ENCODE measurements around the gene MAD1L1. TPM values are rescaled to one million over a fixed set of nuclear protein-coding genes. Genes with fewer than 3 reads are reported as not detected.

Gene MAD1L1
- total RNA-seq, 1 donor from 2014 or later, result 16.2 TPM

- no peak for DNase-seq
- H3K36me3 ChIP-seq, result peaks cover 13% of the 10 kb centered on the region
- TF ChIP-seq CTCF (IDR thresholded peaks at IDR 0.05; ENCODE audit: borderline replicate concordance), result no peak
- intact Hi-C loops (cut with micrococcal nuclease), result no loop called here
- H3K27ac ChIP-seq (replicated peaks), result no peak overlapping the region
- no peak overlapping the region for H3K4me3 ChIP-seq
- no peaks in the 10 kb centered on the region for H3K27me3 ChIP-seq (ENCODE audit: low read depth)
- H3K9me3 ChIP-seq (replicated peaks), result no peaks in the 10 kb centered on the region
- no peaks in the 10 kb centered on the region for H3K4me1 ChIP-seq
Measured at GRCh38 chr7:2078899-2079298, 153.8 kb downstream of the MAD1L1 start.

GRCh38 chr7:2076649-2077064, 156.1 kb downstream of the MAD1L1 start:
- Histone ChIP-seq H3K36me3 (peaks cover 13% of the 10 kb centered on the region), H3K27me3 (ENCODE audit: low read depth) (no peaks in the 10 kb centered on the region), H3K4me3 (no peak overlapping the region), H3K27ac (replicated peaks) (no peak overlapping the region), H3K9me3 (replicated peaks) (no peaks in the 10 kb centered on the region), H3K4me1 (no peaks in the 10 kb centered on the region)
- DNase-seq, result no peak
- no peak for TF ChIP-seq CTCF (IDR thresholded peaks at IDR 0.05; ENCODE audit: borderline replicate concordance)
- intact Hi-C loops (cut with micrococcal nuclease), result no loop called here

GRCh38 chr7:2075811-2076210, 156.9 kb downstream of the MAD1L1 start:
- Histone ChIP-seq H3K36me3 (peaks cover 13% of the 10 kb centered on the region), H3K9me3 (replicated peaks) (no peaks in the 10 kb centered on the region), H3K27me3 (ENCODE audit: low read depth) (no peaks in the 10 kb centered on the region), H3K27ac (replicated peaks) (no peak overlapping the region), H3K4me3 (no peak overlapping the region), H3K4me1 (no peaks in the 10 kb centered on the region)
- DNase-seq, result no peak
- no peak for TF ChIP-seq CTCF (IDR thresholded peaks at IDR 0.05; ENCODE audit: borderline replicate concordance)
- intact Hi-C loops (cut with micrococcal nuclease), result no loop called here

- H3K4me1 ChIP-seq, result no peaks in the 10 kb centered on the region
- H3K4me3 ChIP-seq, result no peak overlapping the region
- intact Hi-C loops (cut with micrococcal nuclease), result no loop called here
- no peak overlapping the region for H3K27ac ChIP-seq (replicated peaks)
- no peaks in the 10 kb centered on the region for H3K9me3 ChIP-seq (replicated peaks)
- H3K27me3 ChIP-seq (ENCODE audit: low read depth), result no peaks in the 10 kb centered on the region
- H3K36me3 ChIP-seq, result peaks cover 13% of the 10 kb centered on the region
- no peak for TF ChIP-seq CTCF (IDR thresholded peaks at IDR 0.05; ENCODE audit: borderline replicate concordance)
- no peak for DNase-seq
Measured at GRCh38 chr7:2074691-2075090, 158.1 kb downstream of the MAD1L1 start.

- Histone ChIP-seq H3K9me3 (replicated peaks) (no peaks in the 10 kb centered on the region), H3K4me3 (no peak overlapping the region), H3K27ac (replicated peaks) (no peak overlapping the region), H3K36me3 (peaks cover 26% of the 10 kb centered on the region), H3K27me3 (ENCODE audit: low read depth) (no peaks in the 10 kb centered on the region), H3K4me1 (no peaks in the 10 kb centered on the region)
- intact Hi-C loops (cut with micrococcal nuclease), result no loop called here
- no peak for DNase-seq
- TF ChIP-seq CTCF (IDR thresholded peaks at IDR 0.05; ENCODE audit: borderline replicate concordance), result no peak
Measured at GRCh38 chr7:2072798-2073197, 159.9 kb downstream of the MAD1L1 start.

GRCh38 chr7:2072042-2072441, 160.7 kb downstream of the MAD1L1 start:
- H3K4me1 ChIP-seq, result no peaks in the 10 kb centered on the region
- peaks cover 26% of the 10 kb centered on the region for H3K36me3 ChIP-seq
- H3K9me3 ChIP-seq (replicated peaks), result no peaks in the 10 kb centered on the region
- H3K27me3 ChIP-seq (ENCODE audit: low read depth), result no peaks in the 10 kb centered on the region
- H3K27ac ChIP-seq (replicated peaks), result no peak overlapping the region
- DNase-seq, result no peak
- TF ChIP-seq CTCF (IDR thresholded peaks at IDR 0.05; ENCODE audit: borderline replicate concordance), result no peak
- intact Hi-C loops (cut with micrococcal nuclease), result no loop called here
- no peak overlapping the region for H3K4me3 ChIP-seq

Measured in left ventricle myocardium inferior (tissue), 1 donor.